Stimulated activated memory B cell treated with anti-CD40 and anti-IgM and Interleukin-4, amounts not matched to agents 10 μg/mL and 1 μg/mL and 100 μg/mL, for 72 hours (primary cell): ENCODE results near the gene TRIM17.

Experiments used
- ATAC-seq: fragments of 150-1000 bp; cut with Tn5 transposase; 2 replicates; pipeline ENCODE4 v1.10.0; 2021
- H3K27ac Mint-ChIP-seq: one replicate; pipeline ENCODE4 v1.8.0; 2022; ENCODE audit warnings: mild to moderate bottlenecking, mixed read lengths
- H3K27me3 Mint-ChIP-seq: one replicate; pipeline ENCODE4 v1.8.0; 2022; ENCODE audit warnings: mixed read lengths
- H3K36me3 Mint-ChIP-seq: one replicate; pipeline ENCODE4 v1.8.0; 2022; ENCODE audit warnings: mixed read lengths
- H3K4me1 Mint-ChIP-seq: one replicate; pipeline ENCODE4 v1.8.0; 2022; ENCODE audit warnings: mixed read lengths
- H3K4me3 Mint-ChIP-seq: one replicate; pipeline ENCODE4 v1.8.0; 2022; ENCODE audit warnings: mild to moderate bottlenecking, moderate library complexity, mixed read lengths
- H3K9me3 Mint-ChIP-seq: one replicate; pipeline ENCODE4 v1.8.0; 2022; ENCODE audit warnings: mixed read lengths

Gene TRIM17

DNA sequence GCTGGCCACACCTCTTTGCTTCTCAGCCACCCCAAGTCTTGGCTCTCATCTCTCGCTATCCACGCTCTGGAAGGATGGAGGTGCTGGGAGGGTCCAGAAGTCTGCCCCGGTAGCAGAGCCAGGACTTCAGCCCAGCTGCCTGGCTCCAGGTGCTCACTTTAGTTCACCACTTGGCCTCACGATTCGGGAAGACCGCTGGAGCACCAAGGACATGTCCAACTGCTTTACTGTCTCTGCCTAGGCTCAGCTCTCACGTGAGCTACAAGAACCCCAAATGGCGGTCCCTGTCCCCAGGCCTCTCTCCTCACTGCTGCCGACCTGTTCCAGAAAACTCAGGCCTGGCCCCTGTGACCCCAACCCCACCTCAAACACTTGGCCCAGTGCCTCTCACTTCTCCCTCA, 13.4 kb downstream of the TRIM17 start:
- Mint-ChIP-seq H3K27ac (no peak overlapping the region), H3K9me3 (no peaks in the 10 kb centered on the region), H3K36me3 (peaks cover 45% of the 10 kb centered on the region), H3K4me1 (peaks cover 73% of the 10 kb centered on the region), H3K27me3 (no peaks in the 10 kb centered on the region), H3K4me3 (no peak overlapping the region)
- no peak for ATAC-seq

- peaks cover 67% of the 10 kb centered on the region for H3K4me1 Mint-ChIP-seq
These were observed 14.0 kb downstream of the TRIM17 start for GRCh38 chr1:228402641-228403025.

DNA sequence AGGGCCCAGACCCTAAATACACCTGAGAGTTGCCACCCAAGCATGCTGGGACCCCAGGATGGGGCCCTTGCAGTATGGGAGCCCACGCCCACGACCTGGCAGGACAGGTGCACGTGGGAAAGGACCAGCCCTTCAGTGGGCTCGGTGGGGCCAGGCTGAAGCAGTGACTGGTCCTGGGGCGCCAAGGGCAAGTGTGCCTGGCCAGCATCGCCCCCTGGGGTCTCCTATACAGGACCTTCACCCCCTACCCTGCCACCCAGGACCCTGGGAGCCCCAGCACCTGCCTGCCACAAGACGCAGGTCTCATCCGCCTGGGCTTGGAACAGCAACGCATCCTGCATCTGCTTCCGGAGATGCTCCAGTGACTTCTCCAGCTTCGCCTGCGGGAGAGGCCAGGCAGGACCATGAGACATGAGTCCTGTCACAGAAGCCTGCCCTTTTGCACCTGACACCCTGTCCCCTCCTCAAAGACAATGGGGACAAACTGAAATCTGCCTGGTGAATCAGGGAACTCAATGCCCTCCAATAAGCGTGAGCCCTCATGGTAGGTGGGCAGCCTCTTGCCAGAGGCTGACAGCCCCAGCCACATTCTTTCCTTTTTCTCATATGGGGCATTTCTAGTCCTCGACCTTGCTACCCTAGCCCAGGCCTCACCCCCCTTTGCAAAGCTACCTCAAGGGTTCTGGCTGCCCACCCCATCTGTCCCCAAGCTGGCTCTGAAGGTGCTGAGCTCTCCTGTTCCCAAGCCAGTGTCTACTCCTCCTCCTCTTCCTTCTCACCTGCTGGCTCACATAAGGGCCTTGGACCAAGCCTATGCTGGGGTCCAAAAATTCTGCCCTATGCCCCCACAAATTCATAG, 14.7 kb downstream of the TRIM17 start:
- ATAC-seq, result no peak
- no peak overlapping the region for H3K4me3 Mint-ChIP-seq
- H3K4me1 Mint-ChIP-seq, result peaks cover 67% of the 10 kb centered on the region
- H3K36me3 Mint-ChIP-seq, result peaks cover 54% of the 10 kb centered on the region
- H3K27me3 Mint-ChIP-seq, result no peaks in the 10 kb centered on the region
- no peaks in the 10 kb centered on the region for H3K9me3 Mint-ChIP-seq
- no peak overlapping the region for H3K27ac Mint-ChIP-seq

More at GRCh38 chr1:228402641-228403025, 14.0 kb downstream of the TRIM17 start:
- no peaks in the 10 kb centered on the region for H3K9me3 Mint-ChIP-seq
- no peak overlapping the region for H3K27ac Mint-ChIP-seq
- no peaks in the 10 kb centered on the region for H3K27me3 Mint-ChIP-seq
- peaks cover 50% of the 10 kb centered on the region for H3K36me3 Mint-ChIP-seq
- no peak overlapping the region for H3K4me3 Mint-ChIP-seq
- ATAC-seq, result no peak

GRCh38 chr1:228400692-228401454, 15.8 kb downstream of the TRIM17 start:
- no peaks in the 10 kb centered on the region for H3K27me3 Mint-ChIP-seq
- H3K4me1 Mint-ChIP-seq, result peaks cover 65% of the 10 kb centered on the region
- peaks cover 63% of the 10 kb centered on the region for H3K36me3 Mint-ChIP-seq
- H3K4me3 Mint-ChIP-seq, result no peak overlapping the region
- no peaks in the 10 kb centered on the region for H3K9me3 Mint-ChIP-seq
- no peak for ATAC-seq
- H3K27ac Mint-ChIP-seq, result no peak overlapping the region

DNA sequence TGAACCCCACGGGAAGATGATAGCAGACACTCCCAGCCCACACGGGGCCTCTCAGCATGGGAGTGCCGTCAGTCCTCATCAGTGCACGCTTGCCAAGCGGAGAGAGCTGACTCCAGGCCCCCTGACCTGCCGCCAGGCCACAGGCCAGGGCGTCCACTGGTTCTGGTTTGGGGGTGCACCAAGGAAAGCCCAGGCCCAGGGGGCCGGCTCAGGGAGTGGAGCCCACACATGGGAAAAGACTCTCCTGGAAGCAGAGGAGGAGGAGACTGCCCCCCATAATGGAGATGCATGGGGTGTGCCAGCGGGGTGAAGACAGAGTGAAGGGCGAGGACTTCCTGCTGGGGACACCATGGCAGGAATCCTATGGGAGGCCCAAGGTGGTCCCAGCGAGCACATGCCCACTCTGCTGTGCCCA, 16.4 kb downstream of the TRIM17 start:
- Mint-ChIP-seq H3K4me3 (no peak overlapping the region), H3K4me1 (peaks cover 59% of the 10 kb centered on the region), H3K9me3 (no peaks in the 10 kb centered on the region), H3K27ac (no peak overlapping the region), H3K36me3 (peaks cover 69% of the 10 kb centered on the region), H3K27me3 (no peaks in the 10 kb centered on the region)
- no peak for ATAC-seq

- H3K9me3 Mint-ChIP-seq, result no peaks in the 10 kb centered on the region
- H3K27me3 Mint-ChIP-seq, result no peaks in the 10 kb centered on the region
- H3K4me3 Mint-ChIP-seq, result no peak overlapping the region
- H3K27ac Mint-ChIP-seq, result no peak overlapping the region
- H3K4me1 Mint-ChIP-seq, result peaks cover 53% of the 10 kb centered on the region
- no peak for ATAC-seq
- peaks cover 75% of the 10 kb centered on the region for H3K36me3 Mint-ChIP-seq
These were observed 17.0 kb downstream of the TRIM17 start for GRCh38 chr1:228399531-228400236.

GRCh38 chr1:228398741-228399461, 17.8 kb downstream of the TRIM17 start:
- peaks cover 79% of the 10 kb centered on the region for H3K36me3 Mint-ChIP-seq
- H3K4me3 Mint-ChIP-seq, result no peak overlapping the region

GRCh38 chr1:228397966-228398365, 18.7 kb downstream of the TRIM17 start:
- Mint-ChIP-seq H3K4me3 (no peak overlapping the region), H3K27me3 (no peaks in the 10 kb centered on the region), H3K36me3 (peaks cover 71% of the 10 kb centered on the region), H3K9me3 (no peaks in the 10 kb centered on the region), H3K4me1 (peaks cover 36% of the 10 kb centered on the region), H3K27ac (no peak overlapping the region)
- no peak for ATAC-seq

More at GRCh38 chr1:228398741-228399461, 17.8 kb downstream of the TRIM17 start:
- ATAC-seq, result no peak
- no peaks in the 10 kb centered on the region for H3K9me3 Mint-ChIP-seq
- no peak overlapping the region for H3K27ac Mint-ChIP-seq
- H3K27me3 Mint-ChIP-seq, result no peaks in the 10 kb centered on the region
- H3K4me1 Mint-ChIP-seq, result peaks cover 45% of the 10 kb centered on the region

DNA sequence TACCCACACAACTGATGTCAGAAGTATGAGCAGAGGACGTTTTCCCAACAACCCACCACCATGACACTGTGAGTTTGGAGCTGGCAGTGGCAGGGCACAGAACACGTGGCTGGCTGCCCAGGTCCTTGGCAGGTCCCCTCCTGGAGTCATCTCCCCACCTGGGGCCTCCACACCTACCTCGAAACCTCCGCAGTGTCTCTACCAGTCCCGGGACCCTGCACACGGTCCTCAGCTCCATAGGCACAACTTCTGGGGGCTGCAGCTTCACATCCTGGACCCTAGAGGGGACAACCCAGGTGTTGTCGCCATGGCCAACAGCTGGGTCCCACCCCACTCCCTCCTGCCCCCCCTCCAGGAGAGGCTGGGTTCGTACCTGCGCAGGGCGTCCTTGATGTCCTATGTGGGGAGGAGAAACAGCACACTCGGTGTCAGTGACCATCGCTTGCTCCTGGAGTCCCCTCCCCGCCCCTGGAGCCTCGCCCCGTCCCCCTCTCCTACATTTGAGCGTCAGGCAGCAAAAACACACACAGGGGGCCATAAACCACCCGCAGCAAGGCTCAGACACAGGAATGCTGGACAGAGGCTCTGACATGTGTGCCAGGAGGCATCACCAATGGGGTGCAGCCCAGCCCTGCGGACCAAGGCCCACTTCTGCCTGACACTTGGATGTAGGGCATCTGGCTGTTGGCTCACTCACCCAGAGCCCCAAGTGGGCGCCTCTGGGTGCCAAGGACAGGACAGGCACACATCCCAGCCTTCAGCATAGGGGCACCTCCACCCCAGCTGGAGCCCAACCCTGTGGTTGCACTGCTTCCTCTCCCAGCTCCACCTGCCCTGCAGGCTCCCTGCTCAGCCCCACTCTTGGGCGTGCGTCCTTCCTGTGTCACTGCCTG, 19.6 kb downstream of the TRIM17 start:
- no peak overlapping the region for H3K27ac Mint-ChIP-seq
- no peaks in the 10 kb centered on the region for H3K27me3 Mint-ChIP-seq
- no peak for ATAC-seq
- no peak overlapping the region for H3K4me3 Mint-ChIP-seq
- peaks cover 68% of the 10 kb centered on the region for H3K36me3 Mint-ChIP-seq
- no peaks in the 10 kb centered on the region for H3K9me3 Mint-ChIP-seq
- peaks cover 27% of the 10 kb centered on the region for H3K4me1 Mint-ChIP-seq

DNA sequence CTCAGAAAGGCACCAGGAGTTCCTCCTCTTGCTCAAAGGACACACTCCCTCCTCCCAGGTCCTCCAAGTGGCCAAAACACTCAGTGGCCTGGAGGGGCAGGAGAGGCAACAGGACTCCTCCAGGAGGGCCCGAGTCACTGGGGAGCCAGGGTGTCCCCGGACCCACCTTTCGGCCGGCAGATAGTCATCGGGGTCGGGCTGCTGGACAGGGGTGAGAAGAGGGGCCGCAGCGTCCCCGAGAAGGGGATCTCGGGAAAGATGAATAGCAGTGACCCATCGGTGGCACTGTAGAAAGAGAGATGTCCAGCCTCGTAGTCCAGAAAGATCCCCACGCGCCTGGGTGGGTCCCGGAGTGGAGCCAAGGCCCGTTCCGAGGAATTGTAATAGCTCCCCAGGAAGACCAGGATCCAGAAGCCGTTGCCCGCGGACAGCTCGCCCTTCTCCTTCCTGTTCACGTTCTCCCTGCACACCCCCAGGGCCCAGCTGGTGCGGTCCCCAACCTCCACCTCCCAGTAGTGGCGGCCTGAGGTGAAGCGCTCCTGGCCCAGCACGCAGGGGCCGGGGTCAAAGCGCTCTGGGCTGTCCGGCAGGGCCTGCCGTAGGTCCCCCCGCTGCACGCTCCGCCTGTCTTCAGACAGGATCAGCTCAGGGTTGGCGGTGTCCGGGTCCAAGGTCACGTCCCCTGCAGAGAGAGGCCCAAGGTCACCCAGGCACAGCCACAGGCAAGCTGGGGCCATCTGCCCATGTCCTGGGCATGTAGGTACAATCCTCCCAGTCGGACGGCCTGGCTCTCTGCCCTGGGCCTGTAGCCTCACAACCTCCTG, 21.9 kb downstream of the TRIM17 start:
- Mint-ChIP-seq H3K36me3 (peaks cover 47% of the 10 kb centered on the region), H3K9me3 (no peaks in the 10 kb centered on the region), H3K27ac (no peak overlapping the region), H3K4me1 (peaks cover 6% of the 10 kb centered on the region), H3K4me3 (no peak overlapping the region), H3K27me3 (no peaks in the 10 kb centered on the region)
- ATAC-seq, result no peak

DNA sequence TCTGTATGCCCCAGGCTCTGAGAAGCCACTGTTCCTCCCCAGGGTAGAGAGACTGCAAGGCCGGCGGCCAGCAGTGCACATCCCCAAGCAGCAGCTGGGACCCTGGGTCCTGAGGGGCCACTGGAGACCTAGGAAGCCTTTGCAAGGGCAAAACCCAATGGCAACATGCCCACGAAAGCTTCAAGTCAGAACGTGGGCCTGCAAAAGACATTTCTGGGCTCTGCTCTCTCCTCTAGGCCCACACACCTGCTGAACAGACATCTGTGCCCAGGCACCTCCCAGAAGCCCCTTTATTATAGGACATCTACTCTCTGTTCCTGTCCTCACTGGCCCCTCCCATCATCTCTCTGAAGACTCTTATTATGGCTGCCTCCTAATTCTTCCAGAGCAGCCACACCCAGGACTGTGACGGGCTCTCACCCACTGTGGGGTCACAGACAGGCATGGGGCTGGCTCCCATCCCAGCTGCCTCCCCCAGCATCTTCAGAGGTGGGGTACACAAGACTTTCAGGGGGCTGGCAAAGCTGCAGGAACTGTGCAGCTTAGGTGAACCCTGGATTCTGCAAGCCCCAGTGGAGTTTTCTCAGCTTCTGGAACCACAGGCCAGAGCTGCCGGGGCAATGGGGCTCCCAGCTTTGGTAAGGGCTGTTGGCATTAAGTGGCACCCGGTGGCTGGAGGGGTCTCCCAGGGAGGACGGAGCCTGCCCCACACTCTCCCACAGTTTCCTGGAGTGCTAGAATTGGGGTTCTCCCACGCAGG, 22.7 kb downstream of the TRIM17 start:
- Mint-ChIP-seq H3K27me3 (no peaks in the 10 kb centered on the region), H3K9me3 (no peaks in the 10 kb centered on the region), H3K4me1 (no peaks in the 10 kb centered on the region), H3K4me3 (no peak overlapping the region), H3K27ac (no peak overlapping the region), H3K36me3 (peaks cover 40% of the 10 kb centered on the region)
- no peak for ATAC-seq

DNA sequence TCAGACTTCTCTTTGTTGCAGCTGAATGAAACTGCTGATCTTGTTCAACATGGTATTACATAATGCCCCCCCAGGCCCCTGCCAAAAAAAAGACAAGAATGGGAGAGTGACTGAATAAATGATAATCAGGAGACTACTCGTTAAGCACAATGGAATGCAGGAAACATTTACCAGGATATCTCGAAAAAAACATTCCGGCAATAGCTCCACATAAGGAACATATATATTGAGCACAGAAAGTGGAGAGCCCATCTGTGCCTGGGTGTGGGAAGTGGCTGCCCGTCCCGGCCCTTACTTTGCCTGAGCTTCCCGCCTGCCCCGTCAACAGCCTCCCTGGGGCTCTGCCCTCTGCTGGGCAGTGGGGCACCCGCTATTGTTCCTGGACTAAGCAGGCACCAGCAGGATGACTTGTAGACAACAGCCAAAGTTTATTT, 23.4 kb downstream of the TRIM17 start:
- Mint-ChIP-seq H3K27me3 (no peaks in the 10 kb centered on the region), H3K4me3 (no peak overlapping the region), H3K36me3 (peaks cover 40% of the 10 kb centered on the region), H3K4me1 (no peaks in the 10 kb centered on the region), H3K27ac (no peak overlapping the region), H3K9me3 (no peaks in the 10 kb centered on the region)
- ATAC-seq, result no peak
